GM11168 (cell line): ENCODE results near the gene MAP2K5.

ENCODE experiments used
- in situ Hi-C: fragments of 300-500 bp; cut with MboI; formaldehyde crosslinking; loops from one replicate; pipeline ENCODE4 v1.12.0; 2022; ENCODE audit warnings: low sequenced_read_pairs; ENCODE audit not compliant: unreplicated experiment

MAP2K5 gene

DNA sequence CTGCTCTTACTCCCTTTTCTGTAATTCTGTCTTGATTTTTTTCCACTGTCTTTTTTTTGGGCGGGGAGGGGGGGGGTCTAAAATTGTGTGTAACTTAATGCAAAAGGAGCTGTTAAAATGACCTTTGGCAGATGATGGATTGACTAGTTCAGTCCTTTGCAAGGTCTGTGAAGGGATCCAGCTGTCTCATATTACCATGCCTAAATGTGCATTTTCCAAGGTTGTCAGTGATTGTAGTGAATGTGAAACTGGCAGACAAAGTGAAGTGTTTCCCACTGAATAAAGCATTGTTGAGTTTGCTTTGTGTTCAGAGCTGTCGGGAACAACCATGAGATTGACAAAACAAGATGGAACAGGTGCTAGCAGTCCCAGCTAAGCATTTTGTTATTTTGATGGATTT, 172.7 kb downstream of the MAP2K5 start:
- in situ Hi-C loops, result no loop called here

- in situ Hi-C loops, result no loop called here
Measured at GRCh38 chr15:67716171-67716570, 173.7 kb downstream of the MAP2K5 start.

- in situ Hi-C loops, result no loop called here
Measured at GRCh38 chr15:67717776-67718175, 175.3 kb downstream of the MAP2K5 start.

GRCh38 chr15:67719330-67719959, 176.9 kb downstream of the MAP2K5 start:
- in situ Hi-C loops, result no loop called here

DNA sequence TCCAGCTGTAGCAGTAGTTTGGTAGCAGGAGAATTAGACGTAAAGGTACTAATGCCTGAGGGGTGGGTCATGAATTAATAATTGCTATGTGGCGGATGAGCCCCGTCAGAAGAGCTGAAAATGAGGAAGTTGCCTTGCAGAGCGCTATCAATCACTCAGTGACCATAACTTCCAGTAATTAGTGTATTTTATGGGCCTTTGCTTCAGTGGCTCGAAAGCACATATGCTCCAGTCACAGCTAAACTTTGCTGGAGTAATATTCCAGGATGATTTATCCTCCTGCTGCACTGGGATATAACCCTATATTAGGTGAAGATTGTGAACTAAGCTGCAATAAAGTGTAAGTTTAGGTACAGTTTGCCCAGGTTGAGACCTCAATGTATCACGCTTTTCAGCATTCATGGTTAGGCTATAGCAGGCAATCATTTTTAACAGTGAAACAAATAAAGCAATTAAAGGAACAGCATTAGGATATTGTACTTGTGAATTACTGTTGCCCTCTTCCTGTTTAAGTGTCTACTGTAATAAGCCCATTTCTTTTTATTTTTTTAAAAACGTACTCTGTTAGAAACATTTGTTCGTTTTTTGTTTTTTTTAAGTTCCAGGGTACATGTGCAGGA, 178.2 kb downstream of the MAP2K5 start:
- in situ Hi-C loops, result no loop called here

DNA sequence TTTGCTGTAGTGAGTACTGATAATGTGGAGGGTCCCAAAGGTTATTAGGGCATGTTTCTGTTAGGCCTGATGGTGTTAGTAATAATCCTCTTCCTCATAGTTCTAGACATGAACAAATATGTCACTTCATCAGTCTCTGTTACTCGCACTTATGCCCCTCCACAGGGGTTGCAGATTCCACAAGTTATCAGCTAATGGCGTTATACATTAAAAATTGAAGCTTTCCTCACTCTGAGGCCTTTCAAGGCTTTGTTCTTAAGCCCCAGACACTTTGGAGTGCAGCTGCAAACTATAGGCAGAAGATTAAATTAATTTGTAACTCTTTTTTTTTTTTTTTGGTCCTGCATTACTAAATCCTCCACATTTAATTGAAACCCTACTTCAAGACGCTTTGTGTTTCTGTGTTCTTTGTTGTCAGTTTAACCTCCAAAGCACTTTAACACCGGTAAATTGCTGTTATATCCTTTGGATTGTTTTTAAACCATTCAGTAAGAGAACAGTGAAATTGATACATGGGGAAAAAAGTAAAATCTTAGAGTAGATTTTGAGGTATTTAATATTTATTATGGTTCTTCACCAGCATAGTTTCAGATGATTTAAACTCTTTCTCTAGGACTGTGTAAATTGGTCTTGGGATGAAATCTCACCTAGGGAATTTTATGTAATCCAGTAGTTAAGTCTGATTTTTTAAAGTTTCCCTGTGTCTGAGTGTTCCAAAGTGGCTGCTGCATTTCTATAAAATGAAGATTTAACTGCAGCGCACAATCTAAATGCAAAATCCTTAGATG, 179.7 kb downstream of the MAP2K5 start:
- in situ Hi-C loops, result no loop called here

DNA sequence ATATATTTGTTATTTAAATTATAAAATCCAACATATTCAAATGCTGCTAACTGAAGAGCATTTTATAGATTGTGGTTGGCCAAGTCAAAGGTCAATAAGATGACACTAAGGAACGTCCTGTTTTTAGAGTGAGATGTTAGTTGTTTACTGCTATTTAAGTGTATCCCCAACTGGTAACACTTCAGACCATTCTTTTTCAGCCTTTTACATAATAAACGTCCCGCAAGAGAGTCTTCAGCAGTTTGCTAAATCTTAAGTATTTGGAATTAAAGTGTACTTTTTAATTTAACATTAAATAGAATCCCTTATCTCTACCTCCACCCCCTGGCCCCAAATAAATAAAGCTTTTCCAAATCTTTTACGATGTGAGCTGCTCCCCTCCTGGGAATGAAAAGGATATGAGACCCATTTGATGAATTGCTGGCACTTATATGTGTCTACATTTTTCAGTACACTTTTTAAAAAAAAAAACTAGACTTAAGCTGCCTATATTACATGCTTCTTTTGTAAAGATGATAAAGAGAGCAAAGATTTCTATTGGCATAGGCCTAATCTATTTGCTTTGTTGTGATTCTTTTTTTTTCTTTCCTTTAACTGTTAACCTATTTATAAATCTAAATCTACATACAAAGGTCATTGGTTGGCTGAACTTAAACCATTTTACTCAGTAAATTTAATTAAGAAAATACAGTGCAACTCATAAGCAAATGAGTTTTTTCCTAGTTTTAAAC, 181.0 kb downstream of the MAP2K5 start:
- in situ Hi-C loops, result no loop called here

GRCh38 chr15:67724691-67725375, 182.3 kb downstream of the MAP2K5 start:
- in situ Hi-C loops, result no loop called here

- in situ Hi-C loops, result no loop called here
Measured at GRCh38 chr15:67730135-67730534, 187.6 kb downstream of the MAP2K5 start.

- in situ Hi-C loops, result no loop called here
Measured at GRCh38 chr15:67731112-67731721, 188.7 kb downstream of the MAP2K5 start.

GRCh38 chr15:67732164-67732563, 189.7 kb downstream of the MAP2K5 start:
- in situ Hi-C loops, result no loop called here

DNA sequence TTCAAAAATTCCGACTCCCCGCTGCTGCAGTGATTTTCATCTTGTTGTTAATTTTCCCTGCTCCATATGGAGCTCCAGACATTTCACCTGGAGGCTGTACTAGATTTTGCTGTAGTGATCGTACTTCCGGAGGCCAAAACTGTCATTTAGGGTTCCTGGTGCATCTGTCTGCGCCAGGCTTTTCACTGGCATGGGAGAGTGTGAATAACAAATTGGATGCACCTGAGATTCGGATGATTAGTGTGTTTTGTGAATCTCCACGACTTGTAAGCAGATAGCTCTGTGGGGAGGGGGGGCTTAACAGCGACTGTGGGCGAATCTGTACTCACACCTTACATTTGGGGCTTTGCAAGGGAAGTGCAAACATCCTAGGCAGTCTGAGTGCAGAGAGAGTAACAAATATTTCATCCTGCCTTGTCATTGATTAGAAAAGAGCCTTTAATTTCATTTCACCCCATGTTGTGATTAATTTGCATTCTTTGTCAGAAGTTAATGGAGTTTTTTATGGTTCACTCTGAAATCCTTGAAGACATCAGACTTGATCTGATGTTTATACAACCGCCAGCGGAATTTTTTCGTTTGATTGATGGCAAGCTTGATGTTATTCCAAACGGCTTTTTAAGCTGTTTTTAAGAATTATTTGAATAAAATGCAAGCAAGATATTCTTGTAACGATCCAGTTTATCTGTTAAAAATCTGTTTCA, 190.3 kb downstream of the MAP2K5 start:
- in situ Hi-C loops, result no loop called here

- in situ Hi-C loops, result no loop called here
Measured at GRCh38 chr15:67735896-67736295, 193.4 kb downstream of the MAP2K5 start.

DNA sequence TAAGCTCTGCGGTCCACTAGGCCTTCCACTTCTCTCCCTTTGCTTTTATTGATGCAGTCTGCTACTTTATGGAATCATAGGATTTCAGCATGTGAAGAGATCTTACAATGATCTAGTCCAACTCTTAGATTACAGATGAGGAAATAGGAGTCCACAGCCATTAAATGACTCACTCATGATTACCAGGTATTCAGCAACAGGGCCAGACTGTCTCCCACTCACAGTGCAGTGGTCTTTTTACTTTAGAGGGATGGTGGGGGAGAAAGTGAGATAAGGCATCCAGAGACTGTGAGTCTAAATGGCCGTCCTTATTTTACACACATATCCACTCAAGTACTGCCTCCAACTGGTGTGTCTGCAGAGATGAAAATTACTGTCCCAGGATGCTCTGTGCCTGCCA, 194.3 kb downstream of the MAP2K5 start:
- in situ Hi-C loops, result no loop called here

DNA sequence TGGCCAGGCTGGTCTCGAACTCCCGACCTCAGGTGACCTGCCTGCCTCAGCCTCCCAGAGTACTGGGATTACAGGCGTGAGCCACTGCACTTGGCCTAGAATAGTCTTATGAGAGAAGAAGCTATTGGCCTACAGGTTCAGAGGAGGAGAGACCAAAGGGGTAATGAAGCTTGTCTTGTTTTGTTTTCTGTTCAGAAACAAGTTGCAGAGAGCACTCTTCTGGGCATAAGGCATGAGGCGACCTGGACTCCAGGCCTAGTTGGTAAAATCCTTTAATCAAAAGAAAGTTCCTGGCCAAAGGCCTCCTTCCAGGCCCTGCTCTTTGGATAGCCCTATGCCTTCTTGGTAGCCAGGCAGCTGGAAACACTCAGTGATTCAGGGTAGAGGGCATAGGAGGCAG, 195.6 kb downstream of the MAP2K5 start:
- in situ Hi-C loops, result no loop called here

DNA sequence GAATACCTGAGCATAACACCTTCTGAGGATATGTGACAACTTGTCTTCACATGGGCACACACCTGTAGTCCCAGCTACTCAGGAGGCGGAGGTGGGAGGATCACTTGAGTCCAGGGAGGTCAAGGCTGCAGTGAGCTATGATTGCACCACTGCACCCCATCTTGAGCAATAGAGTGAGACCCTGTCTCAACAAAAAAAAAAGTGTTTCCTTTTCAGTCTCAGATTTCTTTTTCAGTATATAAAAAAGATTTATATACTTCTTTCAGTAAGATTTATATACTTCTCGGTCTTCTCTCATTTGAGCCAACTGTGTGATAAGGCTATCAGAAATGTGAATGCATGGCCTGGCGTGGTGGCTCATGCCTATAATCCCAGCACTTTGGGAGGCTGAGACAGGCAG, 197.9 kb downstream of the MAP2K5 start:
- in situ Hi-C loops, result no loop called here

- in situ Hi-C loops, result no loop called here
Measured at GRCh38 chr15:67741308-67741707, 198.8 kb downstream of the MAP2K5 start.

DNA sequence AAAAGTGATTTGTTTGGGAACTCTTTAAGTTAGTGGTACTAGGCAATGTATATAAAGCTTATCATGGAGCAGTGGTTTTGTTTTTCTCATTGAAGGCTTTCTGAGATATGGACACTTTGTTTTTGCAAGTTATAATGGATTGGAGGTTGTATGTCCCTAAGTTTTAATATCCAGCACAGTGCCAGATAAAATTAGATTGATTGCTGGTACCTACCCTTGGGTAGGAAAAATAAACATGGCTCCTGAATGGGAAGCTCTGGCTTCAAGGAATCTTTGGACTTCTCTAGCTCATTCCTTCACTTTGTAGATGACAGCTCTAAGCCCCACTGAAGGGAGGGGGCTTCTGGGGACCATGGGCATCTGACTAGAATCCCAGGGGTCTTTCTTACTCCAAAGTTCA, 201.1 kb downstream of the MAP2K5 start:
- in situ Hi-C loops, result no loop called here

GRCh38 chr15:67744331-67745072, 202.0 kb downstream of the MAP2K5 start:
- in situ Hi-C loops, result no loop called here
